ENCODE results near the gene PIK3R3. TPM values are rescaled to one million over a fixed set of nuclear protein-coding genes. Genes with fewer than 3 reads are reported as not detected.

Gene PIK3R3
- total RNA-seq, 1 donor from 2014 or later: 5.5 TPM

DNA sequence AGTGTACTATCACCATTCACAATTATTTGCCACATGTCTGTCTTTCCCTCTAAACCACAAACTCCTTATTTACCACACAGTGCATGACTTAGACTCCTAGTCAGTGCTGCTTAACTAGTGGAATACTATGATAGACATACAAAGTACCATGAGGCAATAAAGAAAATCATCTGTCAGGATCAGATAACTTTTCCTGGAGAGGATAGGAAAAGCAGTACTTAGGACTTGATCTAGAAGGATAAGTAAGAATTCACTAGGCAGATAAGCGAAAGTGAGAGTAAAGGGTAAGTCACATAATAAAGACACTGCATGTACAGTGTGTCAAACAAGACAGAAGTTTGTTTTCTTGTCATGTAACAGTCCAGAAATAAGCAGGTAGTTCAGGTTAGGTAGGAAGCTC is 21.3 kb upstream of the PIK3R3 start:
- ATAC-seq: no peak

GRCh38 chr1:46153228-46153627 is 20.8 kb upstream of the PIK3R3 start:
- no peak for ATAC-seq

GRCh38 chr1:46152016-46152415 is 19.6 kb upstream of the PIK3R3 start:
- ATAC-seq: no peak

GRCh38 chr1:46150085-46150484 is 17.7 kb upstream of the PIK3R3 start:
- peak; percentile 36 for ATAC-seq

DNA sequence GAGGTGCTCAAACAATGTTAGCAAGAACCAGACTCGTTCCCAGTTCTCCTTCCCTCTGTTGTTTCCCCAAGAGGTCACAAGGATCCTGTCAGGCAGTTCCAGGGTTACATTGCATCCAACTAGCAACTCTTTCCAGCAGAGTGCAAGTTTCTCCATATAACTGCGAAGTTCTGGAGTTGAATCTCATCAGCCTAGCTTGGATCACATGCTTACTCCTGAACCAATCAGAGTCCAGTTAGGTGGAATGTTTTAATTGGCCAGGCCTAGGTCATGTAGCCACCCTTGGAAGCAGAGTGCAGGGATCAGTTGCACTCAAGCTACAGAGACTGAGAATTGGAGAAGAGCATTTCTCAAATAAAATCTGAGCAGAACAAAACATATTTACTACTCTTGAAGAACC is 15.9 kb upstream of the PIK3R3 start:
- ATAC-seq: no peak

DNA sequence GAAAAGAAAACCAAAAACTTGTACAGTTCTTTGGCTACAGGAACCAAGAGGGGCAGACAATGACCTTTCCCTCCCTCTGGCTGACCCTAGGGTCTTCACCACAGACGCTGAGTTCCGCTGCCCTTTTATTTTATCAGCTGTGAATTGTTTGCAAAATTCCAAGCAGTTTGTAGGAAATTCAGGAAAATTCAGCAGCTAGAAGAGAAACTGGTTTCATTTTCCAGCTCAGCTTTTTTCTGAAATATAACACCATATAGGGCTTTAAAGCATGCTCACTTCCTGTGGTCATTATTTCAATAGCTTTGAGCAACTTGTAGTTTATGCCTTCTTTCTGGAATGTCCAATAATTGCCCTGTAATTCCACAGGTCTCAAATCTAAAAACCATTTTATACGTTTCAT is 5.5 kb upstream of the PIK3R3 start:
- no peak for ATAC-seq

GRCh38 chr1:46136711-46137110 is 4.3 kb upstream of the PIK3R3 start:
- ATAC-seq: no peak

DNA sequence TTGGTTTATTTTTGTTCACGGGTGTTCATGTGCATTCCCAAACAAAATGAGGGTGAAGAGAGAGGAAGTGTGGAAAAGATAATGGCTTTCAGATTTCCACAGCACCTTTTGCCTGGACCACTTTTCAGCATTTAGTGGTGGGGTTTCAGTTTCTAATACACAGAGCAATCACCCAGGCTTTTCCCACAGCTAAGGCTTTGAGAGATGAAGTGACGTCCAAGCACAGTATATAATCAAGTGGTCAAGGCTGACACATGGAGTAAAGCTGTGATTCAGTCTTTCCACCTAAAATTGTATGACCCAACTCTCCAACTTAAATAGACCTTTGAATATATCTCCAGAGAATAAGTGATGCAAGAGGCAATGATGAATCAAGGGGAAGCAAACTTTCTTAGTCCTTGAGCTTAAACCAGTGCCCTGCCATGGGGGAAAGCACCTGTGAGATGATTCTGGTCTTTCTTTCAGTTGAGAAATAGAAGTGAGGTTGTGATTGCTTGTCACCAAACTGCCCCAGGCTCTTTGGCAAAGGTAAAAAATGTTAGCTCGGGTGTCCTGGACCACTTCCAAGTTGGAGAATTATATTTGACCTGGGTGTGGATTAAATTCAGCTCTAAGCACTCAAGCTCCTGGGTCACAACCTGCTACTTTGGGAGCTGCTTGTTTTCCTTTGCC is 2.4 kb upstream of the PIK3R3 start:
- ATAC-seq: peak; percentile 53

GRCh38 chr1:46133781-46134350 is 1.4 kb upstream of the PIK3R3 start:
- ATAC-seq: no peak

GRCh38 chr1:46133181-46133658 is 791 bp upstream of the PIK3R3 start:
- ATAC-seq: peak; percentile 32

DNA sequence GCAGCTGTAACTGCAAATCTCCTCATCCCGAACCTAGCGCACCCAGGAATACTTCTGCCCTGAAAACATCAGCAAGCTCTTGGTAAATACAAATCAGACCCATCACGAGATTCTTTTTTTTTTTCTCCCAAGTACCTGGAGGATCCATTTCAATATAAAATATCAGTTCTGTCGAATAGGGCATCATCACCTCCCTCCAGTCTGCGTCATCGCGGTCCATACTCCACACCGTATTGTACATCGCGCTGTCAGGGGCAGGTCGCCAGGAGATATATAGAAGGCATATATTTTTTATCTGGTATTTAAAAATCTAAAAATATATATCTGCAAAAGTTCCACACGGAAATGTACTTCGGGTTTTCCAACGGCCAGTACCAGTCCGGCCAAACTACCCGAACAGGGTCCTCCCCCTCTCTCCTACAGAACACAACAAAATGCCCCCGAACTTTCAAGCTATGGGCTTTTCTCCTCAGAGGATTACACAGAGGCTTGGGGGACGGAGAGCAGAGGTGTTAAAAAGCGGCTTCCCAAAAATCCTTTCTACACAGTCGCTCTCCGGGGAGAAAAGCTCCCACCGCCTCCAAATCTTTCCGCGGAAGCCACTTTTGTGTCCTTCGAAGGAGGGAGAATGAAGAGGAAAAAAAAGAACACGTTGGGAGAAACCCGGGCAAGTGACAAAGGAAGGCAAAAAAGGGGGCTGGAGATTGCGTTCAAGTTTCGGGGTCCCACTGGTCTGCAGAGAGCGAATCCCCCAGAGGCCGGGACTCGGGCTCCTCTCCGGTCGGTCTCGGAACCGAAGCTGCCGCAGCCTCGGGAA is 509 bp downstream of the PIK3R3 start:
- ATAC-seq: no peak

GRCh38 chr1:46131093-46131492 is 1.3 kb downstream of the PIK3R3 start:
- ATAC-seq: no peak

GRCh38 chr1:46130606-46131005 is 1.8 kb downstream of the PIK3R3 start:
- no peak for ATAC-seq

DNA sequence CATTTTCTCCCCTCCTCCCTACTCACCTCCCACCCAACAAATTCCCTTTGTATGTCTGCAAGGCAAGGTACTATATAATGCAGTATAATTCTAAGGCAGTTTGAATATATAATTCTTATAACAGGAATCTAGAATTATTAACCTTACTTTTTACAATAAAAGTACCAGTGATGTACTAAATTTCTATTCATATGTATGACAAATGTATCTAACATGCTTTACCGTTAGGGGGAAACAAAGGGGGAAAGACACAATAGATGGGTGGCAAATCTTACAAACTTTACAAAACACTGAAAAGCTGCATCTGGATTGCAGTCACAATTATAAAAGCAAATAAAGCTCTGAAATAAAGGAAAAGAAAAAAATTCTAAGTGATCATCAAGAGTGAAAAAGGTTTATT is 2.3 kb downstream of the PIK3R3 start:
- no peak for ATAC-seq

GRCh38 chr1:46128344-46128743 is 4.1 kb downstream of the PIK3R3 start:
- no peak for ATAC-seq

- ATAC-seq: no peak
Observed at GRCh38 chr1:46118856-46119255, 13.6 kb downstream of the PIK3R3 start.

- no peak for ATAC-seq
Observed at GRCh38 chr1:46117810-46118494, 14.5 kb downstream of the PIK3R3 start.

- ATAC-seq: no peak
Observed at GRCh38 chr1:46114925-46115603, 17.4 kb downstream of the PIK3R3 start.

GRCh38 chr1:46113948-46114347 is 18.5 kb downstream of the PIK3R3 start:
- no peak for ATAC-seq

- ATAC-seq: no peak
Observed at GRCh38 chr1:46112108-46112507, 20.3 kb downstream of the PIK3R3 start.

- no peak for ATAC-seq
Observed at GRCh38 chr1:46110521-46110920, 21.9 kb downstream of the PIK3R3 start.

- ATAC-seq: no peak
Observed at GRCh38 chr1:46102769-46103476, 29.5 kb downstream of the PIK3R3 start.

Data from esophagus mucosa (tissue), 1 donor.